ENCODE measurements around the gene COL18A1. TPM values are rescaled to one million over a fixed set of nuclear protein-coding genes. Genes with fewer than 3 reads are reported as not detected.

Gene COL18A1
- total and polyA plus RNA-seq, 5 donors = 52.3 to 134 (median 80.5) TPM

GRCh38 chr21:45415188-45415942 lies 10.4 kb downstream of the COL18A1 start:
- no peaks in the 10 kb centered on the region for H3K27me3 ChIP-seq (ENCODE audit: control insufficient read depth, insufficient read depth)
- H3K9me3 ChIP-seq (ENCODE audit: control insufficient read depth, low read length) = no peaks in the 10 kb centered on the region
- intact Hi-C loops (cut with DNase I) = no loop called here
- DNase-seq = peak; percentile 15 to 68 (median 59)
- no peak for ATAC-seq
- H3K4me1 ChIP-seq (ENCODE audit: control insufficient read depth, insufficient read depth, low read length) = peaks cover 7% of the 10 kb centered on the region
- no peak overlapping the region for H3K4me3 ChIP-seq (ENCODE audit: low read length)
- no peak overlapping the region for H3K27ac ChIP-seq (ENCODE audit: low read length)
- 86% methylated on average over 32 of the region's 32 CpGs for WGBS

DNA sequence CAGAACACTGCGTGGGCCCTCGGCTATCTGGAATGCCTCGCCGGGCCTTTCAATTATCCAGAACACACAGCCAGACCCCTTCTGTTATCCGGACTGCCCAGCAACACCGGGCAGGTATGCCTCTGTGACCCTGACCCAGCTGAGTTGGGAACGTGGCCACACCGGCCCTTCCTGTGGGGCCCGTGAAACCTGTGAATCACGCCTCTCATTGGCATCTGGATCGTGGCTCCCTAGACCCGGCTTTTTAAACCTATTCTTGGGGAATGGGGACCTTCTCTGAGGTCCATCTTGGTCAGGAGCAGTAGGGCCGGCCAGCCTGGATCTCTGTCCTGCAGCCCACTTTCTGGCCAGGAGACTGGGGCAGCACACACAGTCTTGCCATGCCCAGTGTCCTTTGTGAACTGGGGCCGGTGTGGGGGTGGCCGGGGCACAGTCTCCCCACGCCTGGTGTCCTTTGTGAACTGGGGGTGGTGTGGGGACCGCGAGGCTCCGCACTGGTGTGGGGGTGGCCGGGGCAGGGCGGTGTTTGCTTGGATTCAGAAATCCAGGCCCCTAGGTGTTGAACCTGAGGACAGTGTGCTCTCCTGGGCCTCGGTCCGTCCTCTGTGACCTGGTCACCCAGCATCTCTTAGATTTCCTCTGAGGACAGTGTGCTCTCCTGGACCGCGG lies 11.1 kb downstream of the COL18A1 start:
- intact Hi-C loops (cut with DNase I) = no loop called here
- 78% methylated on average over 25 of the region's 25 CpGs for WGBS
- ATAC-seq = no peak

DNA sequence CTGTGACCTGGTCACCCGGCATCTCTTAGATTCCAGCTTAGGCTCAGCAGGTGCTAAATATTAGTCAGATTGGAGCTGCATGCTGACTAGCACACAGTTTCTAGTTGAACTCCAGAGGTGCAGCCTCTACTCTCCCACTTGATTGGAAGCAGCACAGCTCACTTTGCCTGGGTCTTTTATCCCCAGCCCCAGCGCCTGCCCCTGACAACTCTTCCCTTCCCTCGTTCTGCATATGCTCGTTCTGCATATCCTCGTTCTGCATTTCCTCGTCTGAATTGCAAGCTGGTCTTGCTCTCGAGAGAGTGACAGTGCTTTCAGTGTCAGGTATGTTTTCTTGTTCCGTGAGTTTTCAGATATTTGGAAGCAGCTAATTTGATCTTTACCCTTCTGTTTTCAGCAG lies 11.7 kb downstream of the COL18A1 start:
- WGBS = 71% methylated on average over 8 of the region's 8 CpGs
- no peaks in the 10 kb centered on the region for H3K9me3 ChIP-seq (ENCODE audit: control insufficient read depth, low read length)
- H3K27me3 ChIP-seq (ENCODE audit: control insufficient read depth, insufficient read depth) = no peaks in the 10 kb centered on the region
- intact Hi-C loops (cut with DNase I) = no loop called here
- no peak for DNase-seq
- H3K4me3 ChIP-seq (ENCODE audit: low read length) = no peak overlapping the region
- peaks cover 7% of the 10 kb centered on the region for H3K4me1 ChIP-seq (ENCODE audit: control insufficient read depth, insufficient read depth, low read length)
- ATAC-seq = no peak
- no peak overlapping the region for H3K27ac ChIP-seq (ENCODE audit: low read length)

More for the DNA sequence above, 11.1 kb downstream of the COL18A1 start:
- Histone ChIP-seq H3K4me1 (ENCODE audit: control insufficient read depth, insufficient read depth, low read length) (peaks cover 7% of the 10 kb centered on the region), H3K9me3 (ENCODE audit: control insufficient read depth, low read length) (no peaks in the 10 kb centered on the region), H3K4me3 (ENCODE audit: low read length) (no peak overlapping the region), H3K27ac (ENCODE audit: low read length) (no peak overlapping the region), H3K27me3 (ENCODE audit: control insufficient read depth, insufficient read depth) (no peaks in the 10 kb centered on the region)
- peak in 2 of 3 donors; percentile 47 to 54 for DNase-seq

DNA sequence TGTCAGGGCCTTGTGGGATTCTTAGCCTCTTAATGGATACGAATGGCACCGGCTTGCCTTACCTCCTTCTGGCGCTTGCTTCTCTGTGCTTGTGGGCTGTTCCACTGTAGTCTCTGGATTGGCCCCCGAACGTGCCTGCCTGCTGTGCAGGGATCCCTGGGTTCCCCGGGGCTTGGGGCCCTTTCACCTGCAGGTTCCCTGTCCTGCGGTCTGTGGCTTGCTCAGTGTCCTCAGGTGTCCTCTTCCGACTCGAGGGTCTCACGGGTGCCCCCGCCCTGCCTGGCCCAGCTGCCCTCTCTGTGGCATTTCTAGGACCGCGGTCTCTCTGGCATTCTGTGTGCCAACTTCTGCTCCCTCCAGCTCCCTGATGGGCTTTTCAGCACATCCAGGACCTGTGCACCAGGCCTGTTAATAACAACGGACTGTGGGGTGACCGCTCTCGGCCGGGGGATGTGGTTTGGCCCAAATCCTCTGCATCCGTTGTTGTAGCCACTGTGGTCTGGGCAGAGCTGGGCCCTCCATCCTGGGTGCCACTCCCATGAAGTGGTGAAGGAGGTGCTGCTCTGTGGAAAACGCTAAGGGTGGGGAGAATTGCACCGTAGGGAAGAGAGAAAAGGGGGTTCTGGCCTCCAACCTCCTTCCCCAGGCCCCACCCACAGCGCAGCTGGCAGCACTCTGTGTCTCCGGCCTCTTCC lies 12.4 kb downstream of the COL18A1 start:
- no peaks in the 10 kb centered on the region for H3K27me3 ChIP-seq (ENCODE audit: control insufficient read depth, insufficient read depth)
- 79% methylated on average over 22 of the region's 22 CpGs for WGBS
- ATAC-seq (no peak), DNase-seq (peak; percentile 8 to 51 (median 45))
- intact Hi-C loops (cut with DNase I) = no loop called here
- H3K9me3 ChIP-seq (ENCODE audit: control insufficient read depth, low read length) = no peaks in the 10 kb centered on the region
- peaks cover 7% of the 10 kb centered on the region for H3K4me1 ChIP-seq (ENCODE audit: control insufficient read depth, insufficient read depth, low read length)
- no peak overlapping the region for H3K27ac ChIP-seq (ENCODE audit: low read length)
- H3K4me3 ChIP-seq (ENCODE audit: low read length) = no peak overlapping the region

- Histone ChIP-seq H3K4me3 (ENCODE audit: low read length) (no peak overlapping the region), H3K4me1 (ENCODE audit: control insufficient read depth, insufficient read depth, low read length) (peaks cover 5% of the 10 kb centered on the region), H3K27ac (ENCODE audit: low read length) (no peak overlapping the region), H3K27me3 (ENCODE audit: control insufficient read depth, insufficient read depth) (no peaks in the 10 kb centered on the region), H3K9me3 (ENCODE audit: control insufficient read depth, low read length) (no peaks in the 10 kb centered on the region)
- intact Hi-C loops (cut with DNase I) = no loop called here
- ATAC-seq = no peak
- DNase-seq = peak; percentile 19 to 54 (median 47)
- WGBS = 77% methylated on average over 20 of the region's 20 CpGs
These were observed 13.0 kb downstream of the COL18A1 start for GRCh38 chr21:45417951-45418300.

DNA sequence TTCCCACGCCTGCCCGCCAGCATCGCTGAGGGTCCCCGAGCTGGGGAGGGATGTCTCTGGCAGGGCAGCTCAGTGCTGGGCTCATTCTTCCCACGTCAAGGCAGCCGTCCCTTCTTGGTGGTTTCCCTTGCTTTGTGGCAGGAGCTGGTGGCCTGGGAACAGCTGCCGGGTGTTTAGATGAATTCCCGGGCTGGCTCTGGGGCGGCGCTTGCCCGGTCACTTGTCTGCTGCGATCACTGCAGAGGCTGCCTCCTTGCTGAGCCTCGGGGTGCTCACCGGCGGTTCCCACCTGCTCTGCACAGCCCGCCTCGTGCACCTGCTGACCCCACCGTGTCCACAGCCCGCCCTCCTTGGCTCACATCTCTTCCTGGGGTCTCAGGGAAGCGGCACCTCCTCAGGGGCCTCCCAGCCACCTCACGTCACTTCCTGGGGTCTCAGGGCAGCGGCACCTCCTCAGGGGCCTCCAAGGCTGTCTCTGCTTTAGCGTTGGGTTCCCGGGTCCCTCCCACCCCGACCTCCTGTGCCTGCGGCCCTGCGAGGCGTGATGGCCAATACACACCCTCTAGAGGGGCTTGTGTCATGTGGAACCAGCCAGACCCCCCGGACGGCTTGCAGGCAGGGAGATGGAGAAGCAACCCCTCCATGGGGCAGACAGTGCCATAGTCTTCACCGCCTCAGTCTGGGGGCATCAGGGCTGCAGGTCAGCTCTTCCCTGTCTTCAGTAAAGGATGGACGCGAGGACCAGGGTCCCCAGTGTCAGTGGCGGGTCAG lies 13.5 kb downstream of the COL18A1 start:
- 73% methylated on average over 34 of the region's 34 CpGs for WGBS
- no peaks in the 10 kb centered on the region for H3K9me3 ChIP-seq (ENCODE audit: control insufficient read depth, low read length)
- ATAC-seq (no peak), DNase-seq (peak; percentile 12 to 59 (median 53))
- no peak overlapping the region for H3K27ac ChIP-seq (ENCODE audit: low read length)
- peaks cover 2% of the 10 kb centered on the region for H3K4me1 ChIP-seq (ENCODE audit: control insufficient read depth, insufficient read depth, low read length)
- no peaks in the 10 kb centered on the region for H3K27me3 ChIP-seq (ENCODE audit: control insufficient read depth, insufficient read depth)
- intact Hi-C loops (cut with DNase I) = no loop called here
- no peak overlapping the region for H3K4me3 ChIP-seq (ENCODE audit: low read length)

DNA sequence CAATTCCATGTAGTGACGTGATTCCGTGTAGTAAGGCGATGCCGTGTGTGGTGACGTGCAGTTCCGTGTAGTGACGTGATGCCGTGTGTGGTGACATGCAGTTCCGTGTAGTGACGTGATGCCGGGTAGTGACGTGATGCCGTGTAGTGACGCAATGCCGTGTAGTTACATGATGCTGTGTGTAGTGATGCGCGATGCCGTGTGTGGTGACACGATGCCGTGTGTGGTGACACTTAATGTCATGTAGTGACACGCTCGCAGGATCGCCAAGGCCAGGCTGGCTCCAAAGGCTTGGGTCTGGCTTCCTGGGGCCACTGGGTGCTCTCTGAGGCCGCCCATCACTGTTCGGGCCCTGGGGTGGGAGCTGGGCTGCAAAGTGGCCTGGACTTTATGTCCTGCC lies 14.2 kb downstream of the COL18A1 start:
- Histone ChIP-seq H3K27ac (ENCODE audit: low read length) (no peak overlapping the region), H3K9me3 (ENCODE audit: control insufficient read depth, low read length) (no peaks in the 10 kb centered on the region), H3K27me3 (ENCODE audit: control insufficient read depth, insufficient read depth) (no peaks in the 10 kb centered on the region), H3K4me3 (ENCODE audit: low read length) (no peak overlapping the region), H3K4me1 (ENCODE audit: control insufficient read depth, insufficient read depth, low read length) (no peaks in the 10 kb centered on the region)
- 95% methylated on average over 25 of the region's 25 CpGs for WGBS
- ATAC-seq (no peak), DNase-seq (peak; percentile 13 to 54 (median 38))
- intact Hi-C loops (cut with DNase I) = no loop called here

GRCh38 chr21:45420061-45421041 lies 15.4 kb downstream of the COL18A1 start:
- Histone ChIP-seq H3K4me1 (ENCODE audit: control insufficient read depth, insufficient read depth, low read length) (no peaks in the 10 kb centered on the region), H3K9me3 (ENCODE audit: control insufficient read depth, low read length) (no peaks in the 10 kb centered on the region), H3K4me3 (ENCODE audit: low read length) (no peak overlapping the region), H3K27ac (ENCODE audit: low read length) (peak overlapping the region; percentile 2), H3K27me3 (ENCODE audit: control insufficient read depth, insufficient read depth) (no peaks in the 10 kb centered on the region)
- DNase-seq (peak; percentile 61 to 77 (median 71)), ATAC-seq (peak; percentile 40 to 69)
- intact Hi-C loops (cut with DNase I) = no loop called here
- 62% methylated on average over 36 of the region's 36 CpGs for WGBS

GRCh38 chr21:45421071-45421845 lies 16.3 kb downstream of the COL18A1 start:
- 68% methylated on average over 25 of the region's 25 CpGs for WGBS
- peak; percentile 33 to 77 (median 66) for DNase-seq
- intact Hi-C loops (cut with DNase I) = no loop called here
- no peaks in the 10 kb centered on the region for H3K4me1 ChIP-seq (ENCODE audit: control insufficient read depth, insufficient read depth, low read length)
- H3K27ac ChIP-seq (ENCODE audit: low read length) = peak overlapping the region; percentile 3
- H3K9me3 ChIP-seq (ENCODE audit: control insufficient read depth, low read length) = no peaks in the 10 kb centered on the region
- no peaks in the 10 kb centered on the region for H3K27me3 ChIP-seq (ENCODE audit: control insufficient read depth, insufficient read depth)
- no peak overlapping the region for H3K4me3 ChIP-seq (ENCODE audit: low read length)
- ATAC-seq = peak in 1 of 2 donors; percentile 1

Data from right cardiac atrium (tissue), 5 donors.